Cardiac fibroblast (primary cell): ENCODE results near the gene HDGFL3.

Experiments used
- DNase-seq, 2 donors: peaks; one replicate each; pipeline versions ENCODE4 v3.0.0 to v3.0.0-alpha.2; 2010; ENCODE audit warnings: low read depth in 2 of 2
- H3K4me3 ChIP-seq, 2 donors: replicated peaks in 1 of 2; 1 replicate in 1 of 2; 2 replicates in 1 of 2; pipeline ENCODE4 v1.5.1; 2011; ENCODE audit warnings: low read depth in 2 of 2, low read length in 2 of 2, mild to moderate bottlenecking in 2 of 2, moderate library complexity in 1 of 2
- CTCF ChIP-seq: IDR thresholded peaks from one replicate; pipeline ENCODE4 v1.5.1; 2011; ENCODE audit warnings: low read depth, mild to moderate bottlenecking, low read length, inconsistent platforms

The HDGFL3 gene

GRCh38 chr15:83207009-83207659 lies 489 bp downstream of the HDGFL3 start:
- DNase-seq: peak; percentile 34 to 46
- H3K4me3 ChIP-seq: peak overlapping the region; percentile 66 to 77
- no peak for TF ChIP-seq CTCF

- TF ChIP-seq CTCF: no peak
- peak; percentile 11 to 43 for DNase-seq
- peak overlapping the region; percentile 66 to 77 for H3K4me3 ChIP-seq
Measured at GRCh38 chr15:83206526-83207008, 1.1 kb downstream of the HDGFL3 start.

- no peak for TF ChIP-seq CTCF
- DNase-seq: peak; percentile 66 to 90
- peak overlapping the region in 1 of 2 donors; percentile 77 for H3K4me3 ChIP-seq
Measured at GRCh38 chr15:83205725-83206324, 1.8 kb downstream of the HDGFL3 start.

- H3K4me3 ChIP-seq: no peak overlapping the region
- DNase-seq: no peak
- TF ChIP-seq CTCF: no peak
Measured at GRCh38 chr15:83204697-83205096, 2.9 kb downstream of the HDGFL3 start.

- DNase-seq: no peak
- no peak for TF ChIP-seq CTCF
- no peak overlapping the region for H3K4me3 ChIP-seq
Measured at GRCh38 chr15:83203543-83203942, 4.1 kb downstream of the HDGFL3 start.

- DNase-seq: peak in 1 of 2 donors; percentile 18
- no peak overlapping the region for H3K4me3 ChIP-seq
- no peak for TF ChIP-seq CTCF
Measured at GRCh38 chr15:83200589-83200988, 7.0 kb downstream of the HDGFL3 start.
